Heart left ventricle (tissue), 16 donors: ENCODE measurements around the gene GPR25. TPM values are rescaled to one million over a fixed set of nuclear protein-coding genes. Genes with fewer than 3 reads are reported as not detected.
"Not testable (repeated sequence)": the region's sequence is repeated elsewhere in the genome, so short reads cannot be mapped to it uniquely, and the experiment has no call there.

Experiments
- ATAC-seq, 4 donors: fragments of 200-7000 bp; cut with Tn5 transposase; one replicate each; pipeline ENCODE4 v1.9.1; 2020 to 2022; ENCODE audit warnings: moderate library complexity in 4 of 4, mild to moderate bottlenecking in 3 of 4, moderate number of reproducible peaks in 1 of 4
- DNase-seq, 5 donors: peaks; one replicate each; pipeline ENCODE4 v3.0.0-alpha.2; 2020
- H3K27ac ChIP-seq, 12 donors: fragments of 200-600 bp; sonication (generic) in 4 of 12; one replicate each; pipeline versions ENCODE4 v1.5.0 to v1.8.0; 2016 to 2022; ENCODE audit warnings: mild to moderate bottlenecking in 2 of 12
- H3K27me3 ChIP-seq, 9 donors: fragments of 200-600 bp; sonication (generic) in 2 of 9; one replicate each; pipeline versions ENCODE4 v1.5.1 to v1.8.0; 2016 to 2022; ENCODE audit warnings: mild to moderate bottlenecking in 3 of 9
- H3K36me3 ChIP-seq, 9 donors: fragments of 200-600 bp; sonication (generic) in 2 of 9; one replicate each; pipeline versions ENCODE4 v1.5.0 to v1.8.0; 2018 to 2022; ENCODE audit warnings: mild to moderate bottlenecking in 2 of 9
- H3K4me1 ChIP-seq, 12 donors: fragments of 200-600 bp; sonication (generic) in 4 of 12; one replicate each; pipeline versions ENCODE4 v1.5.0 to v1.8.0; 2016 to 2022; ENCODE audit warnings: mild to moderate bottlenecking in 3 of 12
- H3K4me3 ChIP-seq, 12 donors: fragments of 200-600 bp; sonication (generic) in 4 of 12; one replicate each; pipeline versions ENCODE4 v1.5.0 to v1.8.0; 2017 to 2022; ENCODE audit warnings: mild to moderate bottlenecking in 9 of 12, moderate library complexity in 4 of 12
- H3K9me3 ChIP-seq, 12 donors: fragments of 200-600 bp; sonication (generic) in 4 of 12; one replicate each; pipeline versions ENCODE4 v1.5.0 to v1.8.0; 2016 to 2022; ENCODE audit warnings: mild to moderate bottlenecking in 1 of 12
- CTCF ChIP-seq, 12 donors: fragments of 200-600 bp; sonication (generic) in 4 of 12; IDR thresholded peaks; one replicate each; pipeline versions ENCODE4 v1.5.0 to v1.8.0; 2018 to 2022; ENCODE audit warnings: antibody characterized with exemption in 12 of 12, mild to moderate bottlenecking in 5 of 12
- POLR2A ChIP-seq, 2 donors: fragments of 450-650 bp; IDR thresholded peaks; one replicate each; pipeline ENCODE4 v1.6.1; 2017; ENCODE audit warnings: antibody characterized with exemption in 2 of 2, mild to moderate bottlenecking in 2 of 2, moderate library complexity in 2 of 2
- WGBS, 4 donors: extraction: QIAGEN DNeasy Blood & Tissue Kit in 2 of 4; methylation state at CpG; one replicate each; pipeline versions ENCODE4 v1.1.5 to v1.1.7; 2013 to 2018; 5-methylcytosine and 5-hydroxymethylcytosine counted together
- intact Hi-C, 10 donors: fragments of 100-400 bp; cut with DNase I; formaldehyde crosslinking; loops; one replicate each; pipeline versions ENCODE4 v1.11.1 to v1.14.2; 2022
- polyA plus RNA-seq, 2 donors: library from polyadenylated mRNA; stranded (reverse); fragments of 200-250 nt; gene quantifications; one replicate each; pipeline ENCODE4 v1.2.3, GENCODE V29; 2013
- total RNA-seq, 9 donors: library from RNA; depleted of rRNA in 2 of 9; stranded (reverse); fragments of >200 nt in 2 of 9; fragmentation: NEBNext Ultra II Directional in 3 of 9; extraction: Animal tissue kit (Norgen Biotek cat#: 25700) in 3 of 9; gene quantifications; one replicate each; pipeline versions ENCODE4 v1.1.0 to v1.2.4, GENCODE V29; 2016 to 2023
- donor health status: ischemic (EF 13 %, LVEDD 7.1; RV severe dilation, severe dysfunction).
- donor health status: healthy with polysubstance abuse.
- donor health status: DM: no; HTN: yes; CAD: no.
- donor health status: DM: no; HTN: no; CAD: no.
- donor health status: ischemic (EF 25% LVEDD 6.9; RV normal size, moderate dysfunction).
- donor health status: ischemic (EF 25% LVEDD 5.7; RV mildly dilated, moderate dysfunction).
- donor health status: healthy.
- donor health status: DM: yes; HTN: yes; CAD: no.
- donor health status: ischemic (EF 35%, LVEDD 5.7; RV mildly dilated, moderate dysfunction).
- donor health status: nonischemic (EF 11% LVEDD 7.7; RV severe dilation, severe dysfunction).
- donor health status: DM: yes; HTN: yes; CAD: no.
- donor health status: PGD.
- donor health status: ischemic (EF 29% LVEDD 5.4; RV normal size, mild dysfunction).
- donor health status: nonischemic (EF 23%, LVEDD 6.1; RV moderate dilation, normal function).

The GPR25 gene
- total and polyA plus RNA-seq, 11 donors = not detected

DNA sequence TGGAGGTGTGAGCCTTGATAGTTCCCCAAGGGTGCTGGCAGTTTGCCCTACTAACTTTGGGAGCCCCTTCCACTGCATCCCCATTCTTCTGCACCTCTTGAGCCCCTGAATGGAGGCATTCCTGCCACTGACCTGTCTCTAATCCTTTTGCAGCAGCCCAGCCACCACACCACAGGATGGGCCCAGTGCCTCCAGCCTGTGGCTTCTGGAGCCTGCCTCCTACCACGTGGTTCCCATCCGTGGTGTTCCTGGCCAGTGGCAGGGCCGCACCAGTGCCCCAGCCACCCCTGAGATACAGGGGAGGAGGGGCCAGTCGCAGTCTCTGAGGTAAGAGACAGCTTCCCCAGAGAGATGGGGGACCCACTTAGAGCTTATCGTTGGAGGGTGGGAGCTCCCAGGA is 36.3 kb downstream of the GPR25 start:
- ATAC-seq = no peak
- intact Hi-C loops = no loop called here
- 59 to 89% (median 85%) methylated on average over 4 to 5 of the region's 5 CpGs for WGBS, 4 donors

GRCh38 chr1:200909757-200910239 is 37.0 kb downstream of the GPR25 start:
- DNase-seq (no peak), ATAC-seq (no peak)
- 79 to 86% (median 84%) methylated on average over 4 of the region's 4 CpGs for WGBS, 4 donors
- Histone ChIP-seq H3K27me3 (no peaks in the 10 kb centered on the region), H3K4me3 (no peak overlapping the region), H3K36me3 (no peaks in the 10 kb centered on the region), H3K27ac (no peak overlapping the region), H3K4me1 (peaks cover 0 to 7% (median 0%) of the 10 kb centered on the region in 12 donors), H3K9me3 (no peaks in the 10 kb centered on the region)
- intact Hi-C loops = no loop called here
- TF ChIP-seq POLR2A (IDR thresholded peaks at IDR 0.05) (no peak), CTCF (IDR thresholded peaks at IDR 0.05) (no peak)

More for the DNA sequence above, 36.3 kb downstream of the GPR25 start:
- peaks cover 0 to 10% (median 0%) of the 10 kb centered on the region in 12 donors for H3K4me1 ChIP-seq
- H3K27ac ChIP-seq = no peak overlapping the region
- DNase-seq = peak in 1 of 5 donors; percentile 13
- no peak overlapping the region for H3K4me3 ChIP-seq
- H3K9me3 ChIP-seq = no peaks in the 10 kb centered on the region
- TF ChIP-seq POLR2A (IDR thresholded peaks at IDR 0.05) (no peak), CTCF (IDR thresholded peaks at IDR 0.05) (no peak)
- no peaks in the 10 kb centered on the region for H3K36me3 ChIP-seq
- no peaks in the 10 kb centered on the region for H3K27me3 ChIP-seq

- no peaks in the 10 kb centered on the region for H3K27me3 ChIP-seq
- DNase-seq (peak in 1 of 5 donors; percentile 33), ATAC-seq (no peak)
- H3K4me3 ChIP-seq = no peak overlapping the region
- H3K36me3 ChIP-seq = no peaks in the 10 kb centered on the region
- TF ChIP-seq CTCF (IDR thresholded peaks at IDR 0.05) = no peak
- no peaks in the 10 kb centered on the region for H3K9me3 ChIP-seq
- no peak overlapping the region for H3K27ac ChIP-seq
- H3K4me1 ChIP-seq = no peaks in the 10 kb centered on the region
- WGBS, 4 donors = 92 to 96% (median 96%) methylated on average over 24 of the region's 24 CpGs
- intact Hi-C loops = no loop called here
Measured at GRCh38 chr1:200911361-200911760, 38.6 kb downstream of the GPR25 start.

- H3K36me3 ChIP-seq, intact Hi-C loops, ATAC-seq, H3K4me3 ChIP-seq, H3K27ac ChIP-seq, H3K27me3 ChIP-seq, H3K4me1 ChIP-seq, H3K9me3 ChIP-seq: not testable (repeated sequence)
- DNase-seq = peak in 1 of 5 donors; percentile 36
- WGBS, 4 donors = 83 to 88% (median 85%) methylated on average over 5 to 15 of the region's 21 CpGs
Measured at GRCh38 chr1:200911936-200912335, 39.2 kb downstream of the GPR25 start.

DNA sequence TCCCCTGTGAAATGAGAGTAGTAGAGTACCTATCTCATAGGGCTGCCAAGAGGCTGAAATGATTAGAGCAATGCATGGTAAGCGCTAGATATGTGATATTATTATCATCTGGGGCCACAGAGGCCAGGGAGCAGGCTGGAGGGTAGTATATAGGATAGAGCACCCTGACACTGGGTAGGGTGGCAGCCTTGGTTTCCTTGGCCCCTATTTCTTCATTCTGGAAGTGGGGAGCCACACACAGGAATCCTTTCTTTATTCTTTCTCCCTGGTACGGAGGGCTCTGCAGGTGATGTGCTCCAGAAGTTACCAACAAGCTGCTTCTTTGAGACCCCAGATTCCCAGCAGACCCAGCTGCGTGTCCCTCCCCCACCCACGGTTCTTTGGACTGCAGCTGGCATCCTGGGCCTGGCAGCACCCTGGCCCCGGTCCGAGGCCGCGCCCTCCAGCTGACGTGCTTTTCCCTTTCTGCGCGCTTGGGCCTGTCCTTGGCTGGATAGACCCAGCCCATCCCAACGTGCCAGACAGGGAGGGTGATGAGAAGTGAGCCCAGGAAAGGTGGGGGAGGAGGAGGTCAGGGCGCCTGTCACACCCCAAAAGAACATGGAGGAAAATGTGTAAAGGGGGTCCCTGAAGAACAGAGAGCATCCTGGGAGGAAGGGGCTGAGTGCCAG is 40.1 kb downstream of the GPR25 start:
- ATAC-seq (no peak), DNase-seq (peak in 1 of 5 donors; percentile 44)
- Histone ChIP-seq H3K27me3 (no peaks in the 10 kb centered on the region), H3K36me3 (no peaks in the 10 kb centered on the region), H3K9me3 (no peaks in the 10 kb centered on the region), H3K4me1 (peaks cover 0 to 7% (median 0%) of the 10 kb centered on the region in 12 donors), H3K27ac (no peak overlapping the region), H3K4me3 (no peak overlapping the region)
- intact Hi-C loops = no loop called here
- TF ChIP-seq POLR2A (IDR thresholded peaks at IDR 0.05) (no peak), CTCF (IDR thresholded peaks at IDR 0.05) (no peak)
- 88 to 93% (median 89%) methylated on average over 3 to 13 of the region's 13 CpGs for WGBS, 4 donors
